Skin epidermis (tissue), 12 donors: ENCODE results near the gene RTF1.

Experiments
- H3K27ac ChIP-seq, 21 experiments: fragments of 200-600 bp; sonication (generic) in 11 of 21; one replicate each; pipeline ENCODE4 v1.5.0; 2020; ENCODE audit warnings: mild to moderate bottlenecking in 3 of 21, inconsistent platforms in 2 of 21, moderate library complexity in 2 of 21
- H3K4me3 ChIP-seq, 7 experiments: fragments of 200-600 bp; sonication (generic) in 2 of 7; one replicate each; pipeline ENCODE4 v1.5.0; 2020; ENCODE audit warnings: inconsistent platforms in 2 of 7, mild to moderate bottlenecking in 2 of 7, moderate library complexity in 1 of 7

Gene RTF1

DNA sequence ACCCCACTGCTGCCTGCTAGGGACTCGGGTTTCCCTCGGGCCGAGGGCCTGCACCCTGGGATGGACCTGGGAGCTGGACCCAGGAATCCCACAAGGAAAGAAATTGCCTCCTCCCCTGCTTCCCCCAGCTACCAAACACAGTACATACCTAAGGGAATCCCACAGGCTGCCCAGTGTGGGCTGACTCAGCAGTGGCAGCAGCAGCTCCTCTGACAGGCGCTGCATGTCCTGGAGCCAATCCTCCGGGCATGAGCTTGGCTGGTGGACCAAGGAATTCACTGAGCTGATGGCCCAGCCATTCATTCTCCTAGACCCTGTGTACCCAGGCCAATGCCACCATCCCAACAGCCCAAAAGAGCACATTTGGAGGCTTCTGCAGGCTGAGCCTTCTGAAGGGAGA lies 106.2 kb downstream of the RTF1 start:
- Histone ChIP-seq H3K27ac (no peak overlapping the region), H3K4me3 (no peak overlapping the region)

- Histone ChIP-seq H3K27ac (no peak overlapping the region), H3K4me3 (no peak overlapping the region)
Observed at GRCh38 chr15:41530363-41530956, 113.6 kb downstream of the RTF1 start.
